ENCODE results near the gene ATOSA.
A peak's percentile ranks its signal among the peaks of the same experiment; 100 is the strongest.

Gene ATOSA

DNA sequence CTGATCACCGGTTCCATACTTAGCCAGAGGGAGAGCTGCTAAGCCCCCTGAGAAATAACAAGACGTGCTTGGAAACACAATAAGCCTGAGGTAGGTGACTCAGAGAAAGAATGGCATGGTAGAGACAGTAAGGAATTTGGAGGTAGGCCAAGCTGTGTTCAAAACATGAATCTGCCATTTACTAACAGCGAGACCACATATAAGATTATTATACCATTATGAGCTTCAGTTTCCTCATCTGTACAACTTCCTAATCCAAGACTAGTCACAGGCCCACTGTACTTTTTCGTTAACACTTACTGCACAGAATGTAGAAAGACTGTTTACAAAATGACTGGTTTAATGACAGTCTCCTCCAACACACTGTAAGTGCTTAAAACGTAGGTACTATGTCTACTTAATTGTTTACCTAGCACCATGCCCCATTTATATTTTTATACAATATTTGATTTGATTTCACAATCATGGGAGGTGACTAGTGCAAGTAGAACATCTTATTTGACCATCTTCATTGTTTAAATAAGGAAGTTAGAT is 25.7 kb downstream of the ATOSA start:
- Histone ChIP-seq H3K9me3 (no peaks in the 10 kb centered on the region), H3K4me1 (peaks cover 12% of the 10 kb centered on the region), H3K36me3 (replicated peaks) (no peaks in the 10 kb centered on the region), H3K27me3 (ENCODE audit: low read depth) (no peaks in the 10 kb centered on the region), H3K4me3 (no peak overlapping the region)
- in situ Hi-C loops (cut with MboI; ENCODE audit: low sequenced_read_pairs), result no loop called here
- peak; percentile 43 to 67 for DNase-seq (ENCODE audit: low spot score in 2 of 2)

DNA sequence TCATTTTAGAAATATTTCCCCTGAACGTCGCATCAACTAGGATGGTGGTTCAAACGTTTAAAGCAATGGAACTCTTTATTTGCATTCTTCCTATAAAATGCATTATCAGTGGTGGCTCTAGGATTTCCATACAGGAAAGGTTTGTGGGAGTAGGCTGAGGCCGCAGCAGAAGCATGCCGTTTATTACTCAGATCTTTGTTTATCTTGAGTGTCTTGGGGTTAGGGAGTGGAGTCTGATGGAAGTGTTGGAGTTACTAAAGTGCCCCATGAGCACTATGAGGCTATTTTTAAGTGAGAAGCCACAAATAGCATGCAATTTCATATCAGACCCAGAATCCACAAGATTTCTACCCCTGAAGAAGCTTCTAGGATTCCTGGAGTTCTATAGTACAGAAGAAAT is 26.2 kb downstream of the ATOSA start:
- no peak for DNase-seq (ENCODE audit: low spot score in 2 of 2)
- no peaks in the 10 kb centered on the region for H3K36me3 ChIP-seq (replicated peaks)
- H3K4me1 ChIP-seq, result peaks cover 12% of the 10 kb centered on the region
- H3K9me3 ChIP-seq, result no peaks in the 10 kb centered on the region
- H3K27me3 ChIP-seq (ENCODE audit: low read depth), result no peaks in the 10 kb centered on the region
- H3K4me3 ChIP-seq, result no peak overlapping the region
- in situ Hi-C loops (cut with MboI; ENCODE audit: low sequenced_read_pairs), result no loop called here

DNA sequence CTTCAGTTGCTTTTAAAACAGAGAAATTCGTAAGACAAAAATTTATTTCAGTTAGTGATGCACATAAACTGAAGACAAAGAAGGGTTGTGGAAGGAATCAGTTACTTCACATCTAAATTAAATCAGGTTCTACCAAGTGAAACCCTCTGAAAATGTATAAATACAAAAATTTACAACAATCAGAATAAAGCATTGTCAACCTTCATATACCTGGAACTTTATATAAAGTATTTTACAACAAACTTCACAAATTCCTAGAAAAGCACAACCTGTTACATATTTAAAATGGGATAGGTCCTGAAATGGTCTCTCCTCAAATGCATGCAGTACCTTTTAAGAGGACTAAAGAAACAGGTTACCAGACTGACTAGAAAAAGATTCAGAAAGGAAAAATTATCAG is 26.9 kb downstream of the ATOSA start:
- H3K36me3 ChIP-seq (replicated peaks), result no peaks in the 10 kb centered on the region
- DNase-seq (ENCODE audit: low spot score in 2 of 2), result no peak
- H3K4me3 ChIP-seq, result no peak overlapping the region

DNA sequence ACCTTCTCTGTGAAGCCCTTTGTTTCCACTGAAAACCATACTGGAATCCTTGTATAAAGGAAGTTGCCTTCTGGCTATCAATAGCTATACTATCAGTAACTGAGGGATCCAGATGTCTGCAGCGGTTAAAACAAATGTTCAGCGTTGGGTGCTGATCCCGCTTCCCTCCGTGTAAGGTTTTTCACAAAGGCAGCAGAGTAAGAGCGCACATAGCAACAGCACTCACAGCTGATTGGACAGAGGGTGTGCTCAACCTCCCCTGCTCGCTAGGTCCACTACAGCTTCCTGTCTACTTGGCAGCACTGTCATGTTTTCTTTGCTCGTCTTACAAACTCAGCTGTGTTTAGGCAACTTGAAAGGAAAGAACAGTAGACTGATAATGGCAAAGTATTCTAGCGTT is 27.3 kb downstream of the ATOSA start:
- Histone ChIP-seq H3K36me3 (replicated peaks) (no peaks in the 10 kb centered on the region), H3K9me3 (no peaks in the 10 kb centered on the region), H3K4me3 (peak overlapping the region; percentile 6; the same call in 1 of the 2 replicates), H3K27me3 (ENCODE audit: low read depth) (no peaks in the 10 kb centered on the region), H3K4me1 (peaks cover 12% of the 10 kb centered on the region)
- peak; percentile 73 to 81 for DNase-seq (ENCODE audit: low spot score in 2 of 2)
- in situ Hi-C loops (cut with MboI; ENCODE audit: low sequenced_read_pairs), result no loop called here

More for the DNA sequence above, 26.9 kb downstream of the ATOSA start:
- H3K27me3 ChIP-seq (ENCODE audit: low read depth), result no peaks in the 10 kb centered on the region
- peaks cover 12% of the 10 kb centered on the region for H3K4me1 ChIP-seq
- H3K9me3 ChIP-seq, result no peaks in the 10 kb centered on the region
- in situ Hi-C loops (cut with MboI; ENCODE audit: low sequenced_read_pairs), result no loop called here

DNA sequence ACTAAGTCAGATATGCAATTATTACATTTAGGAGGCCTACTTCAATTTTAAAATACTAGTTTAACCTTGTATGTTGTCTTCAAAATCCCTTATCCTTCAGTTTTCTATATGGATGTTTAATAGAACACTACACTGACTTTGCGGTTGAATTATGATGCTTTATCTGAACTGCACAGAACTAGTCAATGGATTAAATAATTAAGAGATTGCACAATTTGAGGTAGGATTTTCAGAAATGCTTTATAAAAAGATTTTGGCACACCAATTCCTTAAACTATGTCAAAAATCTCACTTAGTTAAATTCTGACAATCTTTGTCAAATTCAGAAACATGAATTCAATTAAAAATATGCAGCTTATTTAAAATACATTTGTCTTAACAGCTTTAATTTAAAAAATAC is 28.1 kb downstream of the ATOSA start:
- in situ Hi-C loops (cut with MboI; ENCODE audit: low sequenced_read_pairs), result no loop called here
- no peaks in the 10 kb centered on the region for H3K9me3 ChIP-seq
- H3K27me3 ChIP-seq (ENCODE audit: low read depth), result no peaks in the 10 kb centered on the region
- no peak overlapping the region for H3K4me3 ChIP-seq
- no peaks in the 10 kb centered on the region for H3K36me3 ChIP-seq (replicated peaks)
- peaks cover 12% of the 10 kb centered on the region for H3K4me1 ChIP-seq
- DNase-seq (ENCODE audit: low spot score in 2 of 2), result no peak

DNA sequence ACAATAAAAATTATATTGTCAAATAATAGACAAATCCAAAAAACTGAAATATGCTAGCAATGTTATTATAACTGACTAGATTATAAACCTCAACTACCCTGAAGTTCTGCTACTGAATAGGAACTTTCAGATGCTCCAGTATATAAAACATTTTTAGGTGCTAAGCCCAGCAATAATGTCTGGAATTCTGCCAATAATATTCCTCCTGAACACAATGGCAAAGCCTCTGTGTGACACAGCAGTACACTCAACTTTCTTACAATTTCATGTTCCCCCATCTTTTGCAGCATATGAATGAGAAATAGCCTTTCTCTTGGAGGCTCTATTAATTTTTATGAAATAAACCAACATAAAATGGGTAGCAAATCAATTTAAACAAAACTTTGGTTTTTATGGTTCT is 29.5 kb downstream of the ATOSA start:
- Histone ChIP-seq H3K36me3 (replicated peaks) (no peaks in the 10 kb centered on the region), H3K27me3 (ENCODE audit: low read depth) (no peaks in the 10 kb centered on the region), H3K4me1 (peaks cover 12% of the 10 kb centered on the region), H3K4me3 (no peak overlapping the region), H3K9me3 (no peaks in the 10 kb centered on the region)
- DNase-seq (ENCODE audit: low spot score in 2 of 2), result no peak
- in situ Hi-C loops (cut with MboI; ENCODE audit: low sequenced_read_pairs), result no loop called here

DNA sequence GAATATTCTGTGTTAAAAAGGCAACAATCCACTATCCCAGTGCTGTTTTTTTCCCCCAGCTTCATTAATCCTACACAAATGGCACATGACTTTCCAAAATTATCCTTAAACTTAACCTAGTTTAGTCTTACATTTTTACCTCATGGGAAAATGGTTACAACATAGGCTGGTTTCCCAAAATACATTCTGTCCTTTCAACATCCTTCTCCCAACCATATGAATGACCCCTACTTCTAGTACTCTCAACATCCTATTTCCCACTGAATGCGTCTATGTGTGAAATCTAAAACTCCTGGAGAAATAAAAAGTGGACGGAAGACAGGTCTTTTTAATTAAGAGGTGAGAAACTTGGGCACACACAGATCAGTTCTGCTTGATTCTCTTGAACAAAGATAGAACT is 33.3 kb downstream of the ATOSA start:
- no peaks in the 10 kb centered on the region for H3K9me3 ChIP-seq
- no peak for DNase-seq (ENCODE audit: low spot score in 2 of 2)
- in situ Hi-C loops (cut with MboI; ENCODE audit: low sequenced_read_pairs), result no loop called here
- no peaks in the 10 kb centered on the region for H3K27me3 ChIP-seq (ENCODE audit: low read depth)
- H3K4me1 ChIP-seq, result no peaks in the 10 kb centered on the region; the same call in 1 of the 2 replicates
- H3K36me3 ChIP-seq (replicated peaks), result no peaks in the 10 kb centered on the region
- no peak overlapping the region for H3K4me3 ChIP-seq

DNA sequence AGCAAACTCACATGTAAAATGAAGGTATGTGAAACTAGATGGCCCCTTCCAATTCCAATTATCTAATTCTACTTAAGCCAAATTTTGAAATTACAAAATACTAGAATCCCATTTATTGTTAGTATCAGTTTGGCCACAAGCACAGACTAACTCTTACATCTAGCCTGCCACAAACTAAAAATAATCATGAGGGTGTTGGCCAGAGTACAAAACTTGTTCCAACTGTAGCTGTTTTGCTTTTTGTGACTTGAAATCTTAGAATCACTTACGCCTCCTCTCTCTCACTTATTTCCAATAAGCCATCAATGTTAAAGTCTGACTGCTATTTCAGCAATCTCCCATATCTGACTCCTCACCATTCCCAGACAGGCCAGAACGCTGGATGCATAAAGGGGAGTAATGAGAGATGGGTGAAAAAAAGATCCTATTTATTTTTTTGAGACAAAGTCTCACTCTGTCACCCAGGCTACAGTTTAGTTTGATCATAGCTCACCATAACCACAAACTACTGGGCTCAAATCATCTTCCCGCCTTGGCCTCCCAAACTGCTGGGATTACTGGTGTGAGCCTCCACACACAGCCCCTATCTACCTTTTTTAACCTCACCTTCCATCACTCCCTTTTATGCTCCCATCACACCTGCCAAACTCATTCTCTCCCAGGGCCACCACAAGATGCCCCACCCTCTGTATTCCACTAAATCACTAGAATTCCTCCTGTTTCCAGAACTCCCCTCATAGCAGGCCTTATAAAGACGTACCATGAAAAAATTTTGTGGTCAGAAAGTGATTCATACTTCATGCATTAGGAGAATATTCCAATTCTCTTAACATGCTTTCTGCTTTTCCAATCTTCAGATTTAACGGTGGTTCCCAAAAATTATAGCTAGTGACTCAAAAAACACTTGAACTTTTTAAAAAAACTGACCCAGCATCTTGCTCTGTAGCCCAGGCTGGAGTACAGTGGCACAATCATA is 36.5 kb downstream of the ATOSA start:
- Histone ChIP-seq H3K27me3 (ENCODE audit: low read depth) (no peaks in the 10 kb centered on the region), H3K36me3 (replicated peaks) (no peaks in the 10 kb centered on the region)
- no peak for DNase-seq (ENCODE audit: low spot score in 2 of 2)

DNA sequence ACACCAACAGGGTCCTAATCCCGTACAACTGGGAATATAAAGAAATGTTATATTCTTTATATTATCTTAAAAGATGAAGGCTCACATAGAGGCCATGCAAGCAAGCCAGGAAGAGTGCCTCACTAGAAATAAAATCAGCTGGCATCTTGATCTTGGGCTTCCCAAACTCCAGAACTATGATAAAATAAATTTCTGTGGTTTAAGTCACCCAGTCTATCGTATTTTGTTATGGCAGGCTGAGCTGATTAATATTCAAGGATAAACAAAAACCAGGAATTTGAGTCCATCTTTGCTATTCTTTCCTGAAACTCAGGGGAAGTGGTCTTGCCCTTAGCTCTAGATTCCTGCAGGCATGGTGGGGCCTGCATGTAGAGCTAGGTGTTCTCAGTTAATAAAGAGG is 42.7 kb downstream of the ATOSA start:
- H3K27me3 ChIP-seq (ENCODE audit: low read depth), result no peaks in the 10 kb centered on the region
- in situ Hi-C loops (cut with MboI; ENCODE audit: low sequenced_read_pairs), result no loop called here
- DNase-seq (ENCODE audit: low spot score in 2 of 2), result no peak
- no peaks in the 10 kb centered on the region for H3K4me1 ChIP-seq
- no peaks in the 10 kb centered on the region for H3K9me3 ChIP-seq
- H3K4me3 ChIP-seq, result no peak overlapping the region
- H3K36me3 ChIP-seq (replicated peaks), result no peaks in the 10 kb centered on the region

More for the DNA sequence above, 36.5 kb downstream of the ATOSA start:
- H3K4me3 ChIP-seq, result no peak overlapping the region
- H3K4me1 ChIP-seq, result no peaks in the 10 kb centered on the region
- H3K9me3 ChIP-seq, result no peaks in the 10 kb centered on the region
- in situ Hi-C loops (cut with MboI; ENCODE audit: low sequenced_read_pairs), result no loop called here

DNA sequence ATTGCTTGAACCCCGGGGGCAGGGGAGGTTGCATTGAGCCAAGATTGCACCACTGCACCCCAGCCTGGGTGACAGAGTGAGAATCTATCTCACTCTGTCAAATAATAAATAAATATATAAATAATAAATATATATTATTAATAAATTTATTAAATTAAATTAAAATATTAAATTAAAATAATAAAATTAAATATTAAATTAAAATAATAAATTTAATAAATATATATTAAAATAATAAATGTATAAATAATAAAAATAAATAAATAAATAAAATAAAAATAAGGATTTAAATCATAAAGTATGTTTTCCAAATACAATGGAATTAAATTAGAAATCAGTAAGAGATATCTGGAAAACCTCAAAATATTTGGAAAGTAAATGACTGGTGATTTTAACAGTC is 43.3 kb downstream of the ATOSA start:
- Histone ChIP-seq H3K27me3 (ENCODE audit: low read depth) (no peaks in the 10 kb centered on the region), H3K9me3 (no peaks in the 10 kb centered on the region), H3K4me3 (no peak overlapping the region), H3K4me1 (no peaks in the 10 kb centered on the region), H3K36me3 (replicated peaks) (no peaks in the 10 kb centered on the region)
- in situ Hi-C loops (cut with MboI; ENCODE audit: low sequenced_read_pairs), result no loop called here
- no peak for DNase-seq (ENCODE audit: low spot score in 2 of 2)

All from HAP-1 (cell line).